OCI-M1 (cell line): ENCODE data around the gene COLQ.

Experiments used
- DNase-seq: peaks from one replicate; lab custom pipeline; 2025; lab: John Stamatoyannopoulos, UW

COLQ gene

GRCh38 chr3:15454965-15455364 lies 66.5 kb downstream of the COLQ start:
- DNase-seq: no peak

GRCh38 chr3:15453991-15454625 lies 67.4 kb downstream of the COLQ start:
- DNase-seq: no peak

GRCh38 chr3:15453501-15453900 lies 68.0 kb downstream of the COLQ start:
- no peak for DNase-seq

- DNase-seq: no peak
These were observed 68.5 kb downstream of the COLQ start for GRCh38 chr3:15452961-15453360.

- DNase-seq: no peak
These were observed 69.3 kb downstream of the COLQ start for GRCh38 chr3:15452156-15452555.

GRCh38 chr3:15451216-15452113 lies 70.0 kb downstream of the COLQ start:
- DNase-seq: no peak

GRCh38 chr3:15450438-15451215 lies 70.9 kb downstream of the COLQ start:
- DNase-seq: no peak

- DNase-seq: no peak
These were observed 71.8 kb downstream of the COLQ start for GRCh38 chr3:15449489-15450224.

- DNase-seq: no peak
These were observed 77.5 kb downstream of the COLQ start for GRCh38 chr3:15443826-15444524.

- no peak for DNase-seq
These were observed 80.6 kb downstream of the COLQ start for GRCh38 chr3:15440891-15441290.

- DNase-seq: no peak
These were observed 82.0 kb downstream of the COLQ start for GRCh38 chr3:15439476-15439875.

GRCh38 chr3:15438983-15439382 lies 82.5 kb downstream of the COLQ start:
- no peak for DNase-seq

GRCh38 chr3:15436246-15436645 lies 85.3 kb downstream of the COLQ start:
- no peak for DNase-seq

- no peak for DNase-seq
These were observed 86.8 kb downstream of the COLQ start for GRCh38 chr3:15434756-15435155.

- no peak for DNase-seq
These were observed 88.0 kb downstream of the COLQ start for GRCh38 chr3:15433531-15433930.

- no peak for DNase-seq
These were observed 90.2 kb downstream of the COLQ start for GRCh38 chr3:15431256-15431837.

- peak; percentile 41 for DNase-seq
These were observed 90.9 kb downstream of the COLQ start for GRCh38 chr3:15430624-15431023.

GRCh38 chr3:15429080-15429479 lies 92.4 kb downstream of the COLQ start:
- DNase-seq: no peak

GRCh38 chr3:15428539-15428938 lies 93.0 kb downstream of the COLQ start:
- peak; percentile 20 for DNase-seq

GRCh38 chr3:15427981-15428380 lies 93.5 kb downstream of the COLQ start:
- DNase-seq: no peak
